Nephron progenitor cell (in vitro differentiated cells): ENCODE measurements around the gene KREMEN1.
A peak's percentile ranks its signal among the peaks of the same experiment; 100 is the strongest.

ENCODE experiments used
- DNase-seq: peaks from one replicate; pipeline ENCODE4 v3.0.0; 2021
- H3K27ac Mint-ChIP-seq: 2 replicates; pipeline ENCODE4 v1.8.0; 2021; ENCODE audit warnings: mild to moderate bottlenecking, moderate library complexity, mixed read lengths
- H3K27me3 Mint-ChIP-seq: 2 replicates; pipeline ENCODE4 v1.8.0; 2021; ENCODE audit warnings: mild to moderate bottlenecking, low read depth, mixed read lengths; ENCODE audit not compliant: poor library complexity
- H3K36me3 Mint-ChIP-seq: 2 replicates; pipeline ENCODE4 v1.8.0; 2021; ENCODE audit warnings: low read depth, mixed read lengths
- H3K4me1 Mint-ChIP-seq: 2 replicates; pipeline ENCODE4 v1.8.0; 2021; ENCODE audit warnings: mixed read lengths
- H3K4me3 Mint-ChIP-seq: 2 replicates; pipeline ENCODE4 v1.8.0; 2021; ENCODE audit warnings: mild to moderate bottlenecking, moderate library complexity, mixed read lengths
- H3K9me3 Mint-ChIP-seq: 2 replicates; pipeline ENCODE4 v1.8.0; 2021; ENCODE audit warnings: mild to moderate bottlenecking, moderate library complexity, mixed read lengths
- TF ChIP-seq, protein P1 (sequence below): fragments of 200-600 bp; sonication (generic); IDR thresholded peaks from 2 replicates; pipeline ENCODE4 v1.5.0; 2021; ENCODE audit warnings: antibody characterized with exemption

The KREMEN1 gene

DNA sequence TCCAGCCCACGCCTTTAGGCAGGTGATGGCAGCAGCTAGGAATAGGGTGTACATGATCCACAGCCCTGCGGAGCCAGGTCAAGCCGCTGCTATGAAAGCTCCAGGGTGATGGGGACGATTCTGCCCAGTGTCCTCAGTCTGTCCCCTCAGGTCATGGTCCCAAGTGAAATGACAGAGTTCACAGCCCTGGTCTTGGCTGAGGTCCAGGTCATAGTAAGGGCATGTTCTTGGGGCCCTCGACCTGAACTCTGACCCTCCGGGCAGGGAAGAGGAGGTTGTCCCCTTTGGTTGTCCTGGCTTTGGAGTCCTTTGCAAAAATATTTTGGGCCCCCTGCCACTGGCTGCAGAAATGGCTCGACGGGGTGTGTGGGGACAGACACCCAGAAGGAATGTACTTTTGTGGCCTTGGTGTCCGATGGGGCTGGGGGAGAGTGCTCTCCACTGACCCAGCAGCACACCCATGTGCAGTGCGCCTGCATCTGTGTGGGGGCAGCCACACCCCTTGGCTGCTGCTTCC lies 18.5 kb upstream of the KREMEN1 start:
- TF ChIP-seq, protein P1, sequence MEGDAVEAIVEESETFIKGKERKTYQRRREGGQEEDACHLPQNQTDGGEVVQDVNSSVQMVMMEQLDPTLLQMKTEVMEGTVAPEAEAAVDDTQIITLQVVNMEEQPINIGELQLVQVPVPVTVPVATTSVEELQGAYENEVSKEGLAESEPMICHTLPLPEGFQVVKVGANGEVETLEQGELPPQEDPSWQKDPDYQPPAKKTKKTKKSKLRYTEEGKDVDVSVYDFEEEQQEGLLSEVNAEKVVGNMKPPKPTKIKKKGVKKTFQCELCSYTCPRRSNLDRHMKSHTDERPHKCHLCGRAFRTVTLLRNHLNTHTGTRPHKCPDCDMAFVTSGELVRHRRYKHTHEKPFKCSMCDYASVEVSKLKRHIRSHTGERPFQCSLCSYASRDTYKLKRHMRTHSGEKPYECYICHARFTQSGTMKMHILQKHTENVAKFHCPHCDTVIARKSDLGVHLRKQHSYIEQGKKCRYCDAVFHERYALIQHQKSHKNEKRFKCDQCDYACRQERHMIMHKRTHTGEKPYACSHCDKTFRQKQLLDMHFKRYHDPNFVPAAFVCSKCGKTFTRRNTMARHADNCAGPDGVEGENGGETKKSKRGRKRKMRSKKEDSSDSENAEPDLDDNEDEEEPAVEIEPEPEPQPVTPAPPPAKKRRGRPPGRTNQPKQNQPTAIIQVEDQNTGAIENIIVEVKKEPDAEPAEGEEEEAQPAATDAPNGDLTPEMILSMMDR, result no peak
- H3K4me3 Mint-ChIP-seq, result no peak overlapping the region

DNA sequence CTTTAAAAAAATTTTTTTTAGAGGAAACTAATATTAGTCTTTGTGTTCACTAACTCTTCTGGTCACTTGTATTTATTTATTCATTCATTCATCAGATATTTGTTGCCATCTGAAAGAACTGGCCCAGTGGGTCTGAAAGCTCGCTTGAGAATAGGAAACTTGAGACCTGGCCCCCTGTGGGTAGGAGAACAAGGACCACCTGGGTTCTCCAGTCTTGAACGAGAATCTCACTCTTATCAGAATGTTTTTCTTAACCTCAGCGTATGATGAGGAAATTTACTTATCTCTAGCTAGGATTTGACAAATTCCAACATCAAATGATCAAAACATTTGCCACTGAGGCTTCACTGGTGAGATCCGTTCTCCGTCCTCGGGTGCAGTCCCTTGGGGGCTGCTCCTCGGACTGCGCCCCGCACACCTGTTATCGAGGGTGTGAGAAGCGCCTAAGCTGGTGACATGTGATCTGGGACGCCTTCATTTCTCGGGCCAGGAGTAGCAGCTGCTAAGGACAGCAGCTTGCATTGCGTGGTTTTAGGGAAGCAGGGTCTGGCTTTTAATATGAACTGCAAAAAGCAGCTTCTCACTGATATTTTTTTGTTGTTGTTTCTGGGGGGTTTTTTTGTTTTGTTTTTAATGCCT lies 17.5 kb upstream of the KREMEN1 start:
- TF ChIP-seq, protein P1, result no peak
- Mint-ChIP-seq H3K36me3 (peaks cover 17% of the 10 kb centered on the region), H3K27me3 (peaks cover 7% of the 10 kb centered on the region), H3K4me1 (peaks cover 27% of the 10 kb centered on the region), H3K27ac (no peak overlapping the region), H3K4me3 (no peak overlapping the region), H3K9me3 (no peaks in the 10 kb centered on the region)
- DNase-seq, result no peak

More for the DNA sequence above, 18.5 kb upstream of the KREMEN1 start:
- peaks cover 24% of the 10 kb centered on the region for H3K4me1 Mint-ChIP-seq
- H3K27ac Mint-ChIP-seq, result peak overlapping the region; percentile 69
- H3K27me3 Mint-ChIP-seq, result peaks cover 5% of the 10 kb centered on the region
- H3K9me3 Mint-ChIP-seq, result no peaks in the 10 kb centered on the region
- DNase-seq, result no peak
- peaks cover 17% of the 10 kb centered on the region for H3K36me3 Mint-ChIP-seq

DNA sequence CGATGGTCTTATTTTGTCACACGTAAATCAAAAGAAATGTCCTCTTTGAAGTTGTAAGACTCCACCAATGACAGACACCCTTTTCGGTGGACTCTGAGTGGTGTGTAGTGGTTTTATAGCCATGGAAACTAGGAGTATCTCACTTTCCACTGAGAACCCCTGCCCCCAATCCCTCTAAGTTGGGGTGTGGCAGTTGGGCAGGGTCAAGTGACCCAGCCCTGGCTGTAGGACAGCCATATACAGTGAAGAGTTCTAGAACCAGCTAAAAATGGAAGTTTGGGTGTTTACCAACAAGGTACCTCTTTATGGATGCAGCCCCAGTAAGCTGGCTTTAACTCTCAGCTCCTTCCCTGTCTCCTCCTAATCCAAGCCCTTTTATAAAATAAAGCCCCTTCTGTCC lies 16.4 kb upstream of the KREMEN1 start:
- H3K36me3 Mint-ChIP-seq, result peaks cover 17% of the 10 kb centered on the region
- TF ChIP-seq, protein P1, result no peak
- DNase-seq, result no peak
- H3K4me3 Mint-ChIP-seq, result no peak overlapping the region
- no peak overlapping the region for H3K27ac Mint-ChIP-seq
- H3K9me3 Mint-ChIP-seq, result no peaks in the 10 kb centered on the region
- peaks cover 7% of the 10 kb centered on the region for H3K27me3 Mint-ChIP-seq
- peaks cover 39% of the 10 kb centered on the region for H3K4me1 Mint-ChIP-seq

DNA sequence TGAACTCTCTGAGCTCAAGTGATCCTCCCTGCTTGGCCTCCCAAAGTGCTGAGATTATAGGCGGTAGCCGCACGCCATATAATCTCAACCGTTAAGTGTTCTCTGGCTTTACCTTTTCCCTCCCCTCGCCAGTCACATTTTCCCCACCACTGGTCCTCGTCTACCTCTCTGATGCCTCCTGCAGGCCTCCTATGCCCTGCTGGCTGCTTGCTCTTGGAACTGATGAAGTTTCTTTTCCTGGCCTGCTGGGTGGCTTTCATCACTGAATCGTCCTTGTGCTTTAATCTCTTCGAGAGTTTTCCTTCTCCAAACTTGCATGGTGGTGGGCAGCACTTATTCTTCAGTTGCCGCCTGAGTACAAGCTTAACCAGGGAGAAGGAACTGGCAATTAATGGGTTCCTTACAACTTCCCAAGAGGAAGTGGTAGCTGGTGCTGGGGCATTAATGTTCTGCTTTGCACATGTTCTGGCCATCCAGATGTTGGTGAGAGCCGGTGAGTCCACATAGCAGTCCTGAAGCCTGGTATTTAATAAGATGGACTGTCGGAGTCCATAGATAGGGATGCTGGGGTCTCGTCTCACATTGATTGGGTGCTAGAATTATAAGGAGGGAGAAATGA lies 12.5 kb upstream of the KREMEN1 start:
- no peak for DNase-seq
- no peak overlapping the region for H3K4me3 Mint-ChIP-seq
- TF ChIP-seq, protein P1, result no peak
- peaks cover 43% of the 10 kb centered on the region for H3K4me1 Mint-ChIP-seq
- H3K36me3 Mint-ChIP-seq, result peaks cover 5% of the 10 kb centered on the region
- H3K27me3 Mint-ChIP-seq, result peaks cover 2% of the 10 kb centered on the region
- no peak overlapping the region for H3K27ac Mint-ChIP-seq
- H3K9me3 Mint-ChIP-seq, result no peaks in the 10 kb centered on the region

DNA sequence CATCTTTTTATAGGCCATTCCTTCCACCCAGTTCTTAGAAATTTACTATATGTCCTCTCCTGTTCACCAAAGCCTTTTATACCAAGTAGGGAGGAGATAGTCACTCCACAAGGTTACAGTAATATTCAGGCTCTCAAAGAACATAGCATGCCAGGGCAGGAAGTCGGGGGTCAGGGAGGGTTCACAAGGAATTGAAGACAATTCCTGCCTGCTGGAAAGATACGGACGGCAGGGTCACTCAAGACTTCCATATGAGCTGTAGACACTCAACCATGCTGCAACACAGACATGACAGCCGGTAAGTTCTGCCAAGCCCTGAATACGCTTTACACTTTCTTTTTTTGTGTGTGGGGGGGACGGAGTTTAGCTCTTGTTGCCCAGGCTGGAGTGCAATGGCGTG lies 11.9 kb upstream of the KREMEN1 start:
- DNase-seq, result no peak
- Mint-ChIP-seq H3K27me3 (peaks cover 2% of the 10 kb centered on the region), H3K9me3 (no peaks in the 10 kb centered on the region), H3K27ac (no peak overlapping the region), H3K36me3 (no peaks in the 10 kb centered on the region), H3K4me1 (peaks cover 38% of the 10 kb centered on the region), H3K4me3 (no peak overlapping the region)
- TF ChIP-seq, protein P1, result no peak
